Measurements from ENCODE around the gene LSM14B.

LSM14B gene

DNA sequence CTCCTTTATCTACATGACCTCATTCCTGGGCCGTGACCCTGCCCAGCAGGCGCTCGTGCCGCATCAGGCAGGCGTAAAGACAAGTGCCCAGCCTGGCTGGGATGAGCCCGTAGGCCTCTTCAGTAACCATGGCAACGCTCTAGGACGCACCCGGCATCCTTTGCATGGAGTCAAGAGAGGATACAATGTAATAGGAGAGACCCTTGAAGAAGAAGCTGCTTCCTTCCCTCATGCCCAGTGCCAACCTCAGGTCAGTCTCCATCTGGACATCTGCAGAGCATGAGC is 5.0 kb upstream of the LSM14B start:
- TF ChIP-seq, protein P1, sequence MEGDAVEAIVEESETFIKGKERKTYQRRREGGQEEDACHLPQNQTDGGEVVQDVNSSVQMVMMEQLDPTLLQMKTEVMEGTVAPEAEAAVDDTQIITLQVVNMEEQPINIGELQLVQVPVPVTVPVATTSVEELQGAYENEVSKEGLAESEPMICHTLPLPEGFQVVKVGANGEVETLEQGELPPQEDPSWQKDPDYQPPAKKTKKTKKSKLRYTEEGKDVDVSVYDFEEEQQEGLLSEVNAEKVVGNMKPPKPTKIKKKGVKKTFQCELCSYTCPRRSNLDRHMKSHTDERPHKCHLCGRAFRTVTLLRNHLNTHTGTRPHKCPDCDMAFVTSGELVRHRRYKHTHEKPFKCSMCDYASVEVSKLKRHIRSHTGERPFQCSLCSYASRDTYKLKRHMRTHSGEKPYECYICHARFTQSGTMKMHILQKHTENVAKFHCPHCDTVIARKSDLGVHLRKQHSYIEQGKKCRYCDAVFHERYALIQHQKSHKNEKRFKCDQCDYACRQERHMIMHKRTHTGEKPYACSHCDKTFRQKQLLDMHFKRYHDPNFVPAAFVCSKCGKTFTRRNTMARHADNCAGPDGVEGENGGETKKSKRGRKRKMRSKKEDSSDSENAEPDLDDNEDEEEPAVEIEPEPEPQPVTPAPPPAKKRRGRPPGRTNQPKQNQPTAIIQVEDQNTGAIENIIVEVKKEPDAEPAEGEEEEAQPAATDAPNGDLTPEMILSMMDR (IDR thresholded peaks at IDR 0.05), result no peak

DNA sequence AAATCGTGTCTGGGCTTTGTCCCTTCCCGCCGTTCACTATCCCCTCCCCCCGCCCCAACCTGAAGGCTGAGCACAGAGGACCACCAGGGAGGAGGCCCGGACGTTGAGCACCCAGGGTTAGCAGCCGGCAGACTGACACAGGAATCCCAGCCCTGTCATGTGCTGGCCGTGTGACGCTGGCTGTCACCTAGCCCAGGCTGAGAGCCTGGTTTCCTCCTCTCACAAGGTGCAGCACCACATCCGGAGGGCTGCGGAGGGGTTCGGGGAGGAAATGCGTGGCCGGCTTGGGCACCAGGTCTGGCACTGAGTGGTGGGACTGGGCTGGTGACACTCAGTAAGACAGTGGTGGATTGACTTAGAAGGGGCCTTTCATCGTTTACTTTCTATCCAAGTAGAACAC is 4.6 kb upstream of the LSM14B start:
- TF ChIP-seq, protein P1 (IDR thresholded peaks at IDR 0.05), result no peak

DNA sequence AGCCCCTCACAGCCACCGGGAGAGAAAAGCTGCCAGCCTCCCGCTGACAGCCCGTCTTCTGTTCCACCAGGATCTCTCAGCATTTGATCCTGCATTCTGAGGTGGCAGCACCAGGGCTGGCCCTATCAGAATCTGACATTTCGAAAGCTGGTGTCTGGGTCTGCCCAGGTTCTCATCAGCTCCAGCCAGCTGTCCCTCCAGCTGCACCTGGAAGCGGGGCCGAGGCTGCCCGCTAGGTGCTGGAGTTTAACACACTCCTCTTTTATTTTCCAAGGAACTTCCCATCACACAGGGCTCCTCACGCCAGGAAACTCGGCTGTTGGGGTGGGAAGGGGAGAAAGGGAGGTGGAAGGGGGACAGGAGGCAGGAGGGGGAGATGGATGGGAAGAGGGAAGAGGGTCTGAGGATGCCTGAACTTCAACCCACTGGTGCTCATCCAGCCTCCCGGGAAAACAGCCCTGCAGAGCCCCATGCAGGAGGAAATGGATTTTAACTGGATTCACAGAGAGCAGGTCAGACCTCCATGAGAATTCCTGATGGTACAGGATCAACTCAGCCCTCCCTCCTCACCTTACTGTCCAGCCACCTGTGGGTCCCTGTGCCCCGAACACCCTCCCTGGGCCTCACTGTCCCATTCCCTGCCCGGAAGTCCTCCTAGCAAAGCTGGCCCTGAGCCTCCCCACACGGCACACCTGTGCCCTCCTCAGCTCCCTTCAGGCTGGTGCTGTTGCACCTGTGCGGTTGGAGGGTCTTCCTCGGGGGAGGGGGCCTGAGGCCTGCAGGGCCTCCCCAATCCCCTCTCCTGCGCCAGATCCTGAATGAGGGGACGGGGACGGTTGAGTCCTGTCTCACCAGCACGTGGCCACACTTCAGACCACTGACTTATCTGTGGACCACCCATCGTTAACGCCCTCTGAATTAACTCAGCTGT is 3.9 kb upstream of the LSM14B start:
- TF ChIP-seq, protein P1 (IDR thresholded peaks at IDR 0.05), result no peak

DNA sequence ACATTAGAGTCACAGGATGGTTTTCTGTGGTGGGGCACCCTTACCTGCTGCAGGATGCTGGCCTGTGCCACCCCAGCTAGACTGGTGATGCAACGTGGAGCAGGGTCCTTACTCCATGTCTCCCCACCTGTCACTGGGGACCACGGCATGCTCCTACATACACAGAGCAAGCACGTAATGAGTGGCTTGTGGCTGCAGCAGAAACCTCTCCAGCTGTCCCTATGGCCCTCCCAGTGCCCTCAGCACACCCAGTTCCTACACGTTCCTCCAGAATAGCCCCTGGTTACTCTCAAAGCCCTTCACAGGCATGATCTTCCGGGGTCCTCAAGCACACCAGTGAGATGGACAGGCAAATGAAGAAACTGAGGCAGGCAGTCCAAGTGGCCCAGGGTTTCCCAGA is 3.2 kb upstream of the LSM14B start:
- TF ChIP-seq, protein P1 (IDR thresholded peaks at IDR 0.05), result no peak

DNA sequence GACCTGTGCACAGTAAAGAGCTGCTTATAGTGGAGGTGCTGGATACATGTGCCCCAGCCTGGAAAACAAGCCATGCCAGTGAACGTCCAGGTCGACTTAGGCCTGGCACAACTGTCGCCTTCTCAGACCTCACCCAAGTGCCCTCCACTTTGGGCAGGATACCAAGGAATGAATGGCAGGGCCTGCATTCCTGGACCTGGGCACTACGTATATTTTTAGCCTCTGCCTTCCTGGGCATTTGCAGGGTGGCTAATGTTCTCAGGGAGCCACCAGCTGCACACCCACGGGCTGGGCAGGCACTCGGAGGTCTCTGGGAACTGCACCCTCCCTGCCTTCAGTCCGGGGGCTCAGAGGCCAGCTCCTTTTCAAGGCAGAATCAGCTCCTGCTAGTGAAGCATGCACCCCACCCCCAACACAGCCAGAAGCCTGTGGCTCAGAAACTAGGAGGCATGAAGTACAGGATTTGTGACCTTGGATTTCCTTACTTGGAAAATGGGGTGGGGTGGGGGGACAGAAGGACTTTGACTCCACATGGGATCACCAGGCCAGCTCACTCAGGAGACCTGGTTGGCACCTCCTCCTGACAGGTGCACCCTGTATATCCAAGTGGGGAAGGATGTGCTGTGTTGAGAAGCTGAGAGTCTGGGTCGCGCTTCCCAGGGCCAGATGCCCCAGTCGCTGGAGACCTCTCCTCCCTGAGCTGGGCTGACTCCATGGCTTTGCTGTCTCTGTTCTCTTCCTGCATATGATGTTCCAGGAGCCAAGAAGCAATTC is 2.5 kb upstream of the LSM14B start:
- TF ChIP-seq, protein P1 (IDR thresholded peaks at IDR 0.05), result no peak

DNA sequence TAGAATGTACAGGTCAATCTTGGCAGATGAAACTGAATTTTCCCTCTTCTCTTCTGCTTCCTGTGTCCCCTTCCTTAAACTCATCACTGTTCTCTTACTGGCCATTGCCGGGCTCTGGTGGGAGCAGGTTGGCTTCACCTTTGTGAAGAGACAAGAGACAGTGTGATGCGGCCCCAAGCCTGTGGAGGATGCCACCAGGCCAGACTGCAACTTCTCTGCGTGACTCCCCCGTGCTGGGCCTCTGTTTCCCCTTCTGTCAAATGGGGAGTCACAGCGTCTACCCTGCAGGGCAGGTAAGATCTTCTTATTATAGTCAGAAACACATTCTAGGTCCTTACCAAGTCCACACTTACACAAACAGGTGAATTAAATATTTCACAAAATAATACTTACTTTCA is 1.9 kb upstream of the LSM14B start:
- TF ChIP-seq, protein P1 (IDR thresholded peaks at IDR 0.05), result no peak

DNA sequence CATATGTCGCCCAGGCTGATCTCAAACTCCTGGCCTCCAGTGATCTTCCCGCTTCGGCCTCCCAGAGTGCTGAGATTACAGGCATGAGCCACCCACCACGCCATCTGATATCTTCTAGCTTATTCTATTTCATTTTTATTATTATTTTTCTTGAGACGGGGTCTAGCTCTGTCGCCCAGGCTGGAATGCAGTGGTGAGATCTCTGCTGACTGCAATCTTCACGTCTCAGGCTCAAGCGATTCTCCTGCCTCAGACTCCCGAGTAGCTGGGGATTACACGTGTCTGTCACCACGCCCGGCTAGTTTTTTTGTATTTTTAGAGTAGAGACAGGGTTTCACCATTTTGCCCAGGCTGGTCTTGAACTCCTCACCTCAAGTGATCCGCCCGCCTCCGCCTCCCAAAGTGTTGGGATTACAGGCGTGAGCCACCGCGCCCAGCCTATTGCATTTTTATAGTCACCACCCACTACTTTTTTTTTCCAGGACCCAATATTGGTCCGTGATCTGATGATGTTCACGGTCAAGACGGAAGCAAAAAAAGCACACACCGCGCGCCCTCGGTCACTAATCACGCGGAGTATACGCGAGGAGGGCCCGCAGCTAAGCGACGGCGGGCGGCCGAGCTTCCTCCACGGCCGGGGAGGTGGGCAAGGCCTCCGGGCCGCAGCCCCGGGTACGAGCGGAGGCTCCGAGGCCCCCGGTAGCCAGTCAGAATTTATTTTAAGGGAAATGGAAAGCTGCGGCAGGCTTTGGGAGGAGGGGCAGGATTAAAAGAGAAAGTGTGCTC is 1.1 kb upstream of the LSM14B start:
- TF ChIP-seq, protein P1 (IDR thresholded peaks at IDR 0.05), result no peak

Data from LNCAP (cell line).